Esophagus (tissue), 2 donors: ENCODE measurements around the gene GNPAT. TPM values are rescaled to one million over a fixed set of nuclear protein-coding genes. Genes with fewer than 3 reads are reported as not detected.

Source experiments
- H3K27ac ChIP-seq, 2 donors: one replicate each; pipeline ENCODE4 v1.5.1; 2013; ENCODE audit warnings: low read depth in 2 of 2, mild to moderate bottlenecking in 2 of 2, inconsistent platforms in 1 of 2, low read length in 1 of 2, moderate library complexity in 1 of 2
- H3K27me3 ChIP-seq, 2 donors: one replicate each; pipeline ENCODE4 v1.6.1; 2013; ENCODE audit warnings: low read length in 2 of 2, control low read depth in 1 of 2, mild to moderate bottlenecking in 1 of 2; ENCODE audit not compliant: insufficient read depth in 2 of 2, control insufficient read depth in 1 of 2
- H3K36me3 ChIP-seq, 2 donors: one replicate each; pipeline ENCODE4 v1.6.1; 2013; ENCODE audit warnings: low read length in 1 of 2; ENCODE audit not compliant: control insufficient read depth in 2 of 2, insufficient read depth in 2 of 2
- H3K4me1 ChIP-seq, 2 donors: one replicate each; pipeline ENCODE4 v1.6.1; 2013; ENCODE audit warnings: low read length in 1 of 2; ENCODE audit not compliant: control insufficient read depth in 2 of 2, insufficient read depth in 2 of 2
- H3K4me3 ChIP-seq, 2 donors: one replicate each; pipeline ENCODE4 v1.5.1; 2013; ENCODE audit warnings: low read length in 2 of 2, mild to moderate bottlenecking in 2 of 2, low read depth in 1 of 2, moderate library complexity in 1 of 2
- H3K9me3 ChIP-seq, 2 donors: one replicate each; pipeline ENCODE4 v1.6.1; 2013; ENCODE audit warnings: mild to moderate bottlenecking in 2 of 2, low read depth in 1 of 2, low read length in 1 of 2, moderate library complexity in 1 of 2; ENCODE audit not compliant: control insufficient read depth in 2 of 2, insufficient read depth in 1 of 2
- WGBS, 2 donors: extraction: QIAGEN DNeasy Blood & Tissue Kit; methylation state at CpG; one replicate each; pipeline ENCODE4 v1.1.7; 2013; 5-methylcytosine and 5-hydroxymethylcytosine counted together
- polyA plus RNA-seq, 2 donors: library from polyadenylated mRNA; stranded (reverse); fragments of 200-250 nt; gene quantifications; one replicate each; pipeline ENCODE4 v1.2.3, GENCODE V29; 2013
- donor health status: healthy with polysubstance abuse.
- donor health status: Bipolar disorder and iron deficiency.

The GNPAT gene
- polyA plus RNA-seq, 2 donors: 18.5 to 33.1 TPM

DNA sequence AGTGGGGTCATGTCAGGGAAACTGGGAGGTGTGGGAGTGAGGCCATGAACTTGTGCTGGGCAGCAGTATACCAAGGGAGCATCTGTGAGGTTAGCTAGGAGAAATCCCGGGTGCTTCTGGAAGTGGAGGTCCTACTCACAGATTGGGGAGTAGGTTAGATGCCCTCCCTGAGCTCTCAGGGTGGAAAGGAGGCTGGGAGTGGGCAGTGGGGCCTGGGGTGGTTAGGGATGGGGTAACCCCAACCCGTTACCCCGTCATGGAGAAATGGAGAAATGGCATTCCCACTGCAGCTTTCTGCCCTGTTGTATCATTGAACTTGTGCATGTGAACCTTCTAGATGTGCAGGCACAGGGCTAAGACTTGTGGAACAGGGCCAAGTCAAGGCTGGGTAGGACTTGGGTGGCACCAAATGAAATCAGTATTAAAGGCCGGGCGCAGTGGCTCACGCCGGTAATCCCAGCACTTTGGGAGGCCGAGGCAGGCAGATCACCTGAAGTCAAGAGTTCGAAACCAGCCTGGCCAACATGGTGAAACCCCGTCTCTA lies 69.5 kb downstream of the GNPAT start:
- Histone ChIP-seq H3K4me3 (no peak overlapping the region), H3K36me3 (no peaks in the 10 kb centered on the region), H3K9me3 (no peaks in the 10 kb centered on the region), H3K4me1 (no peaks in the 10 kb centered on the region), H3K27me3 (peaks cover 0 to 2% of the 10 kb centered on the region in 2 donors), H3K27ac (no peak overlapping the region)
- WGBS, 2 donors: 95 to 97% methylated on average over 10 of the region's 10 CpGs

DNA sequence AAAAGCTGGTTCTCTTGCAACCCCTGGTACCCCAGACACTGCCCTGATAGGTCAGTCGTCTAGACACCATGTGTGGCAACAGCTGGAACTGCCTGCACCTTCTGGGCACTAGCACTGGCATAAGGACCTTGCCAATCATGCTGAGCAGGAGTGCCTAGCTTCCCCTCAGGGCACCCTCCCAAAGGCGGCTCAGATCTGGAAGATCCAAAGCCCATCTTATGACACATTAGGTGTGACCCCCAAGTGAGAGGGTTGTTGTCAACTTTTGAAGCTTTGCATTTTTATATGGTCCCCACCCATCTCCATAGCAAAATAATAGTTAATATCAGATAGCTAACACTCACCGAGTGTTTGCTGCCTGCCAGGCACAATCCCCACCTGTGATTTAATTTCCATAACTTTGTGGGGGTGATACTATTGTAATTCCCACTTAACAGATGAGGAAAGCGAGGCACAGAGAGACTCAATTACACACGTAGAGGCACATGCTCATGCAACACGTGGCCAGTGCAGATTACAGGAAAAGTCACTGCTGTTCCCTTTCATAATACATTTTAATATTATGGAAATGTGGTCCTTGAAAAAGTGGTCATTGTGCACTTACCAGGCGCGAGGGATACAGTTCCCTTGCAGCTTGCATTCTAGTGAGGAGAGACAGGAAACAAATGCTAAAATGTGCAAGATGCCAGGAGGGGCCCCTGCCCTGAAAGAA lies 70.9 kb downstream of the GNPAT start:
- Histone ChIP-seq H3K36me3 (no peaks in the 10 kb centered on the region), H3K27me3 (peaks cover 0 to 2% of the 10 kb centered on the region in 2 donors), H3K4me3 (no peak overlapping the region), H3K9me3 (no peaks in the 10 kb centered on the region), H3K27ac (no peak overlapping the region), H3K4me1 (no peaks in the 10 kb centered on the region)
- 76 to 78% methylated on average over 8 of the region's 8 CpGs for WGBS, 2 donors

DNA sequence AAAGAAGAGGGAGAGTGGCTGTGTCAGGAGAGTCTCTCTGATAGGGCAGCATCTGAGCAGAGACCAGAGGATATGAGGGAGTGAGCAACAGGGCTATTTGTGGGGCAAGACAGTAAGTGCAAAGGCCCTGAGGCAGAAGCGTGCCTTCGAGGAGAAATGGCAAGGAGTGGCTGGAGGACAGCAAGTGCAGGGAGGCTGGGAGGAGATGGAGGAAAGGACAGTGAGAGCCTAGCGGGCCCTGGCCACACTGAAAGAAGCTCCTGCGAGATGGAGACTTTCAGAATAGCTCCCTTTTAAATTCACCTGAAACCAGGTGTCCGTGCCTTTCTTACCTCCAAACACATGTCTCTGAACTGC lies 71.4 kb downstream of the GNPAT start:
- 90 to 93% methylated on average over 5 of the region's 5 CpGs for WGBS, 2 donors
- Histone ChIP-seq H3K4me1 (no peaks in the 10 kb centered on the region), H3K36me3 (no peaks in the 10 kb centered on the region), H3K27ac (no peak overlapping the region), H3K27me3 (peaks cover 0 to 2% of the 10 kb centered on the region in 2 donors), H3K4me3 (no peak overlapping the region), H3K9me3 (no peaks in the 10 kb centered on the region)

DNA sequence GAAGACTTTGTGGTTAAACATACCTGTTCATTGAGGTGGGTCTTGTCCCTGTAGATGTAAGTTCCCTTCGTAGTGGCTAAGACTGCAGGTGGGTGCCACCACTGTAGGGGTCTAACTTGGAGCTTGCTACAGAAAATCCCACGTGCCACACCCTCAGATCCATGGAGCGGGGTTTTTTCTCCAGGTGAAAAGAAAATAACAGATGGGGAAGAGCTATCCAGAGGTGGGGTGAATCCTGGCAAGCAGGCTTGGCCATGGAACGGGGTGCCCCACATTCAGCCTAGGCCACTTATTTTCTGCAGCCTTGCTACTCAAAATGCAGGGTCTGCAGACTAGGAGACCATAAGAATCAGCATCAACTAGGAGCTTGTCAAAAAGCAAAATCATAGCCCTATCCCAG lies 72.6 kb downstream of the GNPAT start:
- Histone ChIP-seq H3K27me3 (peaks cover 0 to 2% of the 10 kb centered on the region in 2 donors), H3K4me3 (no peak overlapping the region), H3K4me1 (no peaks in the 10 kb centered on the region), H3K27ac (no peak overlapping the region), H3K36me3 (no peaks in the 10 kb centered on the region), H3K9me3 (no peaks in the 10 kb centered on the region)
- WGBS, 2 donors: 76 to 82% methylated on average over 4 of the region's 4 CpGs

DNA sequence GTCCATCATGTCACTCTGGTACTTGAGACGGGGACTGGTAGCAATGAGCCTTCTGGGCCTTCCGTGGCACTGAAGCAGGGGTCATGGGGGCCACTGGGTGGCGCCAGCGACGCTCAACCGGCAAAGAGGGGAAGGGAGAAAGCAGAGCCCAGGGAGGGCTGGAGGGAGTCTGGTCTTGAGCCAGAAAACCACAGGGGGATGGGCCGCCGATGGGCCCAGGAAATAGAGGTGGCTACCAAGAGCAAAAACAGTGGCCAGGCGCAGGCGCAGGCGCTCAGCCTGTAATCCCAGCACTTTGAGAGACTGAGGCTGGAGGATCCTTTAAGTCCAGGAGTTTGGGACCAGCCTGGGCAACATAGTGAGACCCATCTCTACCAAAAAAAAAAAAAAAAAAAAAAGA lies 74.9 kb downstream of the GNPAT start:
- WGBS, 2 donors: 43 to 45% methylated on average over 11 of the region's 11 CpGs
- Histone ChIP-seq H3K36me3 (no peaks in the 10 kb centered on the region), H3K4me3 (no peak overlapping the region), H3K9me3 (no peaks in the 10 kb centered on the region), H3K4me1 (no peaks in the 10 kb centered on the region), H3K27ac (no peak overlapping the region), H3K27me3 (peaks cover 0 to 2% of the 10 kb centered on the region in 2 donors)

DNA sequence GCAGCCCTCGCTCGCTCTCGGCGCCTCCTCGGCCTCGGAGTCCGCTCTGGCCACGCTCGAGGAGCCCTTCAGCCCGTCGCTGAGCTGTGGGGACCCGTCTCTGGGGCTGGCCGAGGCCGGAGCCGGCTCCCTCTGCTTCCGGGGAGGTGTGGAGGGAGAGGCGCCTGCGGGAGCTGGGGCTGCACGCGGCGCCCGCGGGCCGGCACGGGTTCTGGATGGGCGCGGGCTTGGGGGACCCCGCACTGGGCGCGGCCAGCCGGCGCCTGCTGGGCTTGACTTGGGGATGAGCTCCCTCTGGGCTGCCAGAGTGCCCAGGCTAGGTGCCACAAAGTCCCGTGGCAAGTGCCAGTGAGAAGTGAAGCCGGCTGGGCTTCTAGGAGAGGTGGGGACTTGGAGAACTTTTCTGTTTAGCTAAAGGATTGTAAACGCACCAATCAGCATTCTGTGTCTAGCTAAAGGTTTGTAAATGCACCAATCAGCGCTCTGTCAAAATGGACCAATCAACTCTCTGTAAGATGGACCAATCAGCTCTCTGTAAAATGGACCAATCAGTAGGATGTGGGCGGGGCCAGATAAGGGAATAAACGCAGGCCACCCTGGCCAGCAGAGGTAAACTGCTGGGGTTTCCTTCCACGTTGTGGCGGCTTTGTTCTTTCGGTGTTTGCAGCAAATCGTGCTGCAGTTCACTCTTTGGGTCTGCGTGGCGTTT lies 76.4 kb downstream of the GNPAT start:
- WGBS, 2 donors: 95 to 96% methylated on average over 44 of the region's 44 CpGs
- Histone ChIP-seq H3K4me1 (no peaks in the 10 kb centered on the region), H3K4me3 (no peak overlapping the region), H3K9me3 (no peaks in the 10 kb centered on the region), H3K27ac (no peak overlapping the region), H3K36me3 (no peaks in the 10 kb centered on the region), H3K27me3 (peaks cover 0 to 2% of the 10 kb centered on the region in 2 donors)

DNA sequence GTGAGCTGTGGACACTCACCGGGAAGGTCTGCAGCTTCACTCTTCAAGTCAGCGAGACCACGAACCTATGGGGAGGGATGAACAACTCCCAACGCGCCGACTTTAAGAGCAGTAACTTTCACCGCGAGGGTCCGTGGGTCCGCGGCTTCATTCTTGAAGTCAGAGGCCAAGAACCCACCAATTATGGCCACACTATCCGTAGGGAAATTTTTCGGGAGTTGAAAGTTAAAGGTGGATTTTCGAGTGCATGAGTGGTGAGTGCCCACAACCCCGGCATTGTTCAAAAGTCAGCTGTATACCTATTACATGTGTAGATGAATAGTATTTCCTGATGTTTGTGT lies 77.0 kb downstream of the GNPAT start:
- Histone ChIP-seq H3K36me3 (no peaks in the 10 kb centered on the region), H3K4me3 (no peak overlapping the region), H3K4me1 (no peaks in the 10 kb centered on the region), H3K27ac (no peak overlapping the region), H3K9me3 (no peaks in the 10 kb centered on the region), H3K27me3 (peaks cover 0 to 2% of the 10 kb centered on the region in 2 donors)
- 94 to 95% methylated on average over 15 of the region's 15 CpGs for WGBS, 2 donors

DNA sequence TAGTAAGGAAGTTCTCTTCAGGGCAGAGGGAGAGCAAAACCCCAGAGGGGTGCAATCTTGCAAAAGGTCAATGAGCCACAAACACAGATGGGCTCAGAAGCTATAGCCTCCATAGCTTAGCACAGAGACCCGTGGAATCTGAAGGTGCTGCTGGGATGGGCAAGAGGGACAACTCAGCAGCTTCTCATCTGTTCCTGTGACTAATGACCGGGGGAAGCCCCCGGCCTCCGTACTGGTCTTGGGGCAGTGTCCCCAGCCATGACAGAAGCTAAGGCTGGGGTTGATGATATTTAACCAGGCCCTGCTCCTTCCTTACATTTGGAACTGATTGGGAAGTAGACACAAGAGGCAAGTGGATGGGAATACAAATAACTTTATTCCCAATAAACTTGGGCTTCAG lies 77.6 kb downstream of the GNPAT start:
- 84 to 89% methylated on average over 4 of the region's 4 CpGs for WGBS, 2 donors
- Histone ChIP-seq H3K4me3 (no peak overlapping the region), H3K4me1 (no peaks in the 10 kb centered on the region), H3K27ac (no peak overlapping the region), H3K9me3 (no peaks in the 10 kb centered on the region), H3K27me3 (no peaks in the 10 kb centered on the region), H3K36me3 (no peaks in the 10 kb centered on the region)

DNA sequence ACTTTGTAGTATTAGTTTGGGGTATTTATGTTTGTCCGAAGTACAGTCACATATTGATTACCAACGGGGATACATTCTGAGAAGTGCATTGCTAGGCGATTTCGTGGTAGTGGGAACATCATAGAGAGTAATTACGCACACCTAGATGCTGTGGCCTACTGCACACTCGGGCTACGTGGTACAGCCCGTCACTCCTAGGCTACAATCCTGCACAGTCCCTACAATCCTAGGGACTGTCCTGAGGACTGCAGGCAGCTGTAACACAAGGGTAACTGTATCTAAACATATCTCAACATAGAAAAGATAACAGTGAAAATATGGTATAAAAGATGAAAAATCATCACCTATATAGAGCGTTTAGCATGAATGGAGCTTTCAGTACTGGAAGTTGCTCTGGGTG lies 78.1 kb downstream of the GNPAT start:
- Histone ChIP-seq H3K36me3 (no peaks in the 10 kb centered on the region), H3K27me3 (no peaks in the 10 kb centered on the region), H3K9me3 (no peaks in the 10 kb centered on the region), H3K27ac (no peak overlapping the region), H3K4me3 (no peak overlapping the region), H3K4me1 (no peaks in the 10 kb centered on the region)
- WGBS, 2 donors: 88 to 92% methylated on average over 9 of the region's 9 CpGs
